Endometrial microvascular endothelial cells (primary cell): ENCODE results near the gene SNX13. TPM values are rescaled to one million over a fixed set of nuclear protein-coding genes. Genes with fewer than 3 reads are reported as not detected.

Experiments
- in situ Hi-C: cut with HindIII; loops from 2 replicates; pipeline ENCODE4 v1.10.0; 2017; ENCODE audit warnings: low sequenced_read_pairs, low pct_unique_long_range_greater_than_20kb; ENCODE audit errors: inconsistent ontology term
- total RNA-seq: library from RNA; depleted of rRNA; stranded (reverse); fragments of >200 nt; gene quantifications from one replicate; pipeline ENCODE4 v1.2.3, GENCODE V29; 2015; ENCODE audit errors: inconsistent ontology term

Gene SNX13
- total RNA-seq, 1 donor from 2014 or later, result 28.9 TPM

- in situ Hi-C loops, result no loop called here
Measured at GRCh38 chr7:17951742-17952254, 11.5 kb upstream of the SNX13 start.

GRCh38 chr7:17948526-17949238 lies 8.4 kb upstream of the SNX13 start:
- in situ Hi-C loops, result no loop called here

GRCh38 chr7:17947620-17948019 lies 7.3 kb upstream of the SNX13 start:
- in situ Hi-C loops, result no loop called here

GRCh38 chr7:17946591-17946990 lies 6.3 kb upstream of the SNX13 start:
- in situ Hi-C loops, result no loop called here

GRCh38 chr7:17944720-17945119 lies 4.4 kb upstream of the SNX13 start:
- in situ Hi-C loops, result no loop called here

- in situ Hi-C loops, result no loop called here
Measured at GRCh38 chr7:17943006-17943405, 2.7 kb upstream of the SNX13 start.

- in situ Hi-C loops, result no loop called here
Measured at GRCh38 chr7:17942231-17942630, 1.9 kb upstream of the SNX13 start.

- in situ Hi-C loops, result no loop called here
Measured at GRCh38 chr7:17940951-17941431, 697 bp upstream of the SNX13 start.

GRCh38 chr7:17939606-17940301 lies 540 bp downstream of the SNX13 start:
- in situ Hi-C loops, result no loop called here

GRCh38 chr7:17939211-17939605 lies 1.1 kb downstream of the SNX13 start:
- in situ Hi-C loops, result no loop called here

- in situ Hi-C loops, result no loop called here
Measured at GRCh38 chr7:17937506-17938120, 2.7 kb downstream of the SNX13 start.

- in situ Hi-C loops, result no loop called here
Measured at GRCh38 chr7:17936321-17936720, 4.0 kb downstream of the SNX13 start.

- in situ Hi-C loops, result no loop called here
Measured at GRCh38 chr7:17934612-17935240, 5.6 kb downstream of the SNX13 start.

- in situ Hi-C loops, result no loop called here
Measured at GRCh38 chr7:17934094-17934493, 6.2 kb downstream of the SNX13 start.

GRCh38 chr7:17932770-17933169 lies 7.5 kb downstream of the SNX13 start:
- in situ Hi-C loops, result no loop called here

GRCh38 chr7:17931069-17931468 lies 9.2 kb downstream of the SNX13 start:
- in situ Hi-C loops, result no loop called here

GRCh38 chr7:17930546-17930945 lies 9.7 kb downstream of the SNX13 start:
- in situ Hi-C loops, result no loop called here

- in situ Hi-C loops, result no loop called here
Measured at GRCh38 chr7:17929647-17930395, 10.5 kb downstream of the SNX13 start.

GRCh38 chr7:17928055-17928454 lies 12.2 kb downstream of the SNX13 start:
- in situ Hi-C loops, result no loop called here
